Kidney capillary endothelial cell (primary cell): ENCODE measurements around the gene IPO11.

ENCODE experiments used
- DNase-seq: peaks from one replicate; pipeline ENCODE4 v3.0.0-alpha.2; 2018; ENCODE audit warnings: low spot score

Gene IPO11

GRCh38 chr5:62572918-62573514 lies 160.5 kb downstream of the IPO11 start:
- no peak for DNase-seq

DNA sequence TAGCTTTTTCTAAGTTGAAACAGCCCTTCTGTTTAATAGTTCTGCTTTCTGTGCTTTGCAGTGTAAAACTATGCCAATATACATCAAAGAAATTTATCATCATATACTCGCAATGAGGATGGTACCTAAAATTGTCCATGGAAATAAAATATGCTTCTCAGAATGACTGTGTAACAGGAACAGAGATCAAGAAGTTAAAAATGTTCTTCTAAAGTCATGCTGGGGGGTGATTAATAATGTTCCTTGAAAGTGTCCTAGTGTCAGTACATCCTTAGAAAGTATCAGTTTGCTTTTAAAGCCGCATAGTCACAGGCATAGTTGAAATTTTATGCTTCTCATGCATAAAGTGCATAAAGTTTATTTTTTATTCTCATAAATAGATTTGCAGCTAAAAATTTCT lies 162.0 kb downstream of the IPO11 start:
- DNase-seq, result no peak

DNA sequence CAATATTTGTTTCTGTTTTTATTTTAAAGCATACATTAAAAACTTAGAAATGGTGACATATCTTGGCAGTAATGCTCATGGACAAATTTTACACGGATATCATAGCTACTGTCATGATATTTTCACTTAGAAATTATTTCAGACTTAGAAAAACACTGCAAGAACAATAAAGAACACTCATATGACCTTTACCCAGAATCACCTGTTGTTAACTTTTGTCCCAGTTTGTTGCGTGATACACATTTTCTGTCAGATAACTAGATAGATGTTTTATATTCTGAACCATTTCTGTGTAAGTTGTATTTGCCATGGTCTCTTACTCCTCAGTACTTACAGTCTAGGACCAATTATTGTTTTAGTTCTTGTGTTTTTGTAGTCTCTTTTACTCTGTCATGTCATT lies 162.5 kb downstream of the IPO11 start:
- no peak for DNase-seq

GRCh38 chr5:62575489-62575888 lies 162.9 kb downstream of the IPO11 start:
- DNase-seq, result no peak

DNA sequence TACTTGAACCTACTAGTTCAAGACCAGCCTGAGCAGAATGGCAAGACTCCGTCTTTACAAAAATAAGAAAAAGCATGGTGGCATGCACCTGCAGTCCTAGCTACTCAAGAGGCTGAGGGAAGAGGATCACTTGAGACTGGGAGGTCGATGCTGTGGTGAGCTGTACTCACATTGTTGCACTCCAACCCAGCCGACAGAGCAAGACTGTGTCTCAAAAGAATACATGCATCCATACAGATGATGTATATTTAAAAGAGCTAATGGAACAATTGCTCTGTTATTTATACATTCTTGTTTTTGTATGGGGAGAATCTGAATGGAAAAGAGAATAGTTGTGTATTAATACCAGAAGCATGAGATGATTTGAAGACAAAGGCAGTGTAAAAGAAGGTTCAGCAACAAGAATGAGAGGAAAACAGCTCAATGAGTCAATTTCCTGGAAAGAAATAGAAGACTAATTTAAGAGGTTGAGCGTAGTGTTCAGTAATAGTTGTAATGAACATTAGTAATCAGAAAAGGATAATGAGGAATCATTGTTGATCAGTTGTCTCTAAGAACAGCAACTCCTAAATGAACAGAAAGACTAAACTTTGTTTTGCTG lies 164.1 kb downstream of the IPO11 start:
- DNase-seq, result peak; percentile 59

DNA sequence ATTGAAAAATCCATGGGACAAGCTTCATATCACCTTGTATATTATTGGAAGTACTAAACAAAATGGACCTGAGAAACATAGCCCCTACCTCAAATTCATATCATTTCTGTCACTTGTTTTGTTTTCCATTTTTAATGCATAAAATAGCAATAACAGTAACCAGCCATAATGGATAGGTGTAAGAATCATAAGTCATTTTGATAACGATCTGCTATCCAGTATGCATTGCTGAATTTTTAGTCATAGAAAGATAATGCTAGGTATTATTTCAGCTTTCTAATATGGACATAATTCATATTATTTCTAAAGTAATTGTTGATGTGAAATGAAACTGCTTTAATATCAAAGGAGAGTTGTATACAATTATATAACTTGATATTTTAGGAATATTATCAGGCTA lies 164.9 kb downstream of the IPO11 start:
- no peak for DNase-seq

DNA sequence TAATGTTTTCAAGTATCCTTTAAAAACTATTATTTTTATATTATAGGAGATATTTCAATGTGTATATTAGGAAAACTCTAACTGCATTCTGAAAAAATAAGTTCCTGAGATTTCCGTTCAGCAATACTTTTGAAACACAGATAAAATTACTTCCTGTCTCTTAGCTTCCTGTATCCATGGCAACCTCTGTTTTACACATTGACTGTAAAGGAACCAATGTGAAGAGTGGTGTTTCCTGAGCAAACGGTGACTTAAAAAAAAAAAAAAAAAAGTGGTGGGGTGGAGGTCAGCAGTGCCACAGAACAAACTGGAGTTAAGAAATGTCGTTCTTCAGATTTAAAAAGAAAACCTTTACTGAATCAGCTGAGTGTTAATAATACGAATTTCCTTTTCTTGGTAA lies 166.0 kb downstream of the IPO11 start, which contains the start of gene LRRC70:
Gene LRRC70 (plus strand): TSS at position 280 of the 400 bp plus-strand sequence. CDS start 620 bp downstream, outside the sequence.
- peak; percentile 90 for DNase-seq

GRCh38 chr5:62579761-62580160 lies 167.2 kb downstream of the IPO11 start:
- no peak for DNase-seq

- DNase-seq, result no peak
These were observed 169.5 kb downstream of the IPO11 start for GRCh38 chr5:62581836-62582597.

GRCh38 chr5:62584391-62584790 lies 171.8 kb downstream of the IPO11 start:
- no peak for DNase-seq

DNA sequence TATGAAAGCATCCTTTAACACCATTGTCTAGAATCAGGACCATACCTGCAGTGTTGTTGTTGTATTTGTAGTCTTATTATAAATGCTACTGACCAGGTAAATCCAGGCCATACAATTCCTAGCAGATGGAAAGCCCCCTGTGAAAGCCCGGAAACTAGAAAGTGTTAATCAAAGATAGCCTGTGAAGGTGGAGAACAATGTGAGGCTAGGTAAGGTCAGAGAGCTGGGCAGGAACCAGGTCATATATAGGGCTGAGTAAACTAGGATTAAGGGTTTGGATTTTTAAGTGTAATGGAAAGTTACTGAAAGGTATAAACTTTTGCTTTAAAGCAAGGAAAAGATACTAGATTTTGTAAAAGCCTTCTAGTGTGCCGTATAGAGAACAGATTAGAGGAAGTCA lies 172.7 kb downstream of the IPO11 start:
- no peak for DNase-seq

DNA sequence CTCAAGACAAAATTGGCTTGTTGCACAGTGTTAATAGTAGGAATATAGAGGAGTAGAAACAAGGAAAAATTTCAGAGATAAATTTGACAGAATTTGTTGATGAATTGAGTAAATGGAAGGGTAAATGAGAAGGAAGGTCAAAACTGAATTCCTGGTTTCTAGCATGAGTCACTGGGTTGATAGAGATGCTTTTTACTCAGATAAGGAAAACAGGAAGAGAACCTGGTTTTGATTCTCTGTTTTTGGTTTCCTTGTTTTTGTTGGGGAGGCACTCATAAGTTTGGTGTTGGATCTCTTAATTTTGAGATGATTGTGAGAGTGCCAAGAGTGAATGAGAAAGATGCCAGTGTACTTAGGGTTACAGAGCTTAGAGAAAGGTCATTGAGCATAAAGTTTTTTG lies 173.2 kb downstream of the IPO11 start:
- no peak for DNase-seq

- no peak for DNase-seq
These were observed 175.2 kb downstream of the IPO11 start for GRCh38 chr5:62587737-62588136.

- no peak for DNase-seq
These were observed 176.1 kb downstream of the IPO11 start for GRCh38 chr5:62588668-62589067.

DNA sequence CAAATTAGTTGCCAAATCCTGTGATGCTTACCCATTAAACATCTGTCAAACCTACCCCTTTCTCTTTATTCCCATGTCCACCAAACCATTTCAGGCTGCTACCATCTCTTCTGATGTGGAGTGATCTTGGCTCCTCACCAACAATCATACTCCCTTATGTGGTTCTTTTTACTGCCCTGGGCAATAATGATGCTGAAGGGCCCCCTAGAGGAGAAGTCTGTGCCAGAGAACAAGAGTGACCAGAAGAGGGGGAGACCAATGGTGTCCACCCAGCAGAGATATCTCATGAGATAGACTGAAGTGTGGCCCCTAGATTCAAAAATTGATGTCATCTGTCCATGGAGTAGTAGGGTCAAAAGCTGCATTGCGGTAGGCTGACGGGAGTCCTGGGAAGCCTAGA lies 176.9 kb downstream of the IPO11 start:
- no peak for DNase-seq

- DNase-seq, result no peak
These were observed 177.8 kb downstream of the IPO11 start for GRCh38 chr5:62590387-62590786.

- no peak for DNase-seq
These were observed 180.0 kb downstream of the IPO11 start for GRCh38 chr5:62592558-62592957.

GRCh38 chr5:62593331-62593730 lies 180.8 kb downstream of the IPO11 start:
- no peak for DNase-seq

GRCh38 chr5:62594364-62594984 lies 181.9 kb downstream of the IPO11 start:
- DNase-seq, result no peak

- DNase-seq, result no peak
These were observed 183.5 kb downstream of the IPO11 start for GRCh38 chr5:62596096-62596495.

GRCh38 chr5:62596691-62597090 lies 184.1 kb downstream of the IPO11 start:
- no peak for DNase-seq

- no peak for DNase-seq
These were observed 184.8 kb downstream of the IPO11 start for GRCh38 chr5:62597314-62597713.
